Measurements from ENCODE around the gene DDB1. TPM values are rescaled to one million over a fixed set of nuclear protein-coding genes. Genes with fewer than 3 reads are reported as not detected.
A peak's percentile ranks its signal among the peaks of the same experiment; 100 is the strongest.

DDB1 gene
- total RNA-seq (2016; rRNA removed; fragmentation: Illumina TruSeq; extraction: Trizol) (266 and 292 TPM in 2 replicates), polyA plus RNA-seq (2011; rRNA removed) (175 and 217 TPM in 2 replicates), polyA minus RNA-seq (2011; rRNA and poly(A)+ RNA removed; ENCODE audit: low replicate concordance) (584 and 611 TPM in 2 replicates), Bru-seq, nascent RNA (percentile 90 among the genes with signal in this experiment), BruChase-seq, experiment 1, labeled RNA remaining after a 6-hour chase (percentile 96 among the genes with signal in this experiment), BruChase-seq, experiment 2, labeled RNA remaining after a 2-hour chase (percentile 95 among the genes with signal in this experiment)
- 44.8 and 45.1 TPM in 2 replicates for total RNA-seq (2016; cell fraction: cytosol; rRNA removed; fragmentation: Illumina TruSeq; extraction: Trizol; ENCODE audit: low read depth)
- total RNA-seq (2016; cell fraction: insoluble cytoplasmic fraction; rRNA removed; fragmentation: Illumina TruSeq; extraction: Trizol) = 272 and 286 TPM in 2 replicates
- 67.0 and 70.3 TPM in 2 replicates for total RNA-seq (2016; cell fraction: membrane; rRNA removed; fragmentation: Illumina TruSeq; extraction: Trizol)
- 147 and 162 TPM in 2 replicates for total RNA-seq (2016; cell fraction: nucleus; rRNA removed; fragmentation: Illumina TruSeq; extraction: Trizol)
- 205 and 216 TPM in 2 replicates for polyA plus RNA-seq (2011; cell fraction: cytosol; rRNA removed)
- polyA plus RNA-seq (2011; cell fraction: nucleus; rRNA removed) = 144 and 152 TPM in 2 replicates
- polyA plus RNA-seq (2012) = 123 and 153 TPM in 2 replicates
- polyA plus RNA-seq (2016; cell fraction: cytosol; fragmentation: Illumina TruSeq; extraction: Trizol; ENCODE audit: low read depth) = 13.5 and 15.8 TPM in 2 replicates
- polyA plus RNA-seq (2016; cell fraction: insoluble cytoplasmic fraction; fragmentation: Illumina TruSeq; extraction: Trizol; ENCODE audit: low read depth) = 239 and 252 TPM in 2 replicates
- 34.0 and 38.3 TPM in 2 replicates for polyA plus RNA-seq (2016; cell fraction: membrane; fragmentation: Illumina TruSeq; extraction: Trizol; ENCODE audit: low read depth)
- polyA plus RNA-seq (2016; cell fraction: nucleus; fragmentation: Illumina TruSeq; extraction: Trizol; ENCODE audit: insufficient read depth, low read depth) = 168 and 174 TPM in 2 replicates
- 276 and 305 TPM in 2 replicates for polyA minus RNA-seq (2011; cell fraction: cytosol; rRNA and poly(A)+ RNA removed)
- polyA minus RNA-seq (2011; cell fraction: nucleus; rRNA and poly(A)+ RNA removed) = 187 and 203 TPM in 2 replicates
- long read RNA-seq, experiment 1, full-length matches to known transcripts = 46 of 79 reads
- long read RNA-seq, experiment 1, partial matches to known transcripts = 30 of 79 reads
- long read RNA-seq, experiment 1, other reads (novel, unspliced or antisense) = 3 of 79 reads
- long read RNA-seq, experiment 2, full-length matches to known transcripts = 157 of 433 reads
- long read RNA-seq, experiment 2, partial matches to known transcripts = 150 of 433 reads
- long read RNA-seq, experiment 2, other reads (novel, unspliced or antisense) = 126 of 433 reads

DNA sequence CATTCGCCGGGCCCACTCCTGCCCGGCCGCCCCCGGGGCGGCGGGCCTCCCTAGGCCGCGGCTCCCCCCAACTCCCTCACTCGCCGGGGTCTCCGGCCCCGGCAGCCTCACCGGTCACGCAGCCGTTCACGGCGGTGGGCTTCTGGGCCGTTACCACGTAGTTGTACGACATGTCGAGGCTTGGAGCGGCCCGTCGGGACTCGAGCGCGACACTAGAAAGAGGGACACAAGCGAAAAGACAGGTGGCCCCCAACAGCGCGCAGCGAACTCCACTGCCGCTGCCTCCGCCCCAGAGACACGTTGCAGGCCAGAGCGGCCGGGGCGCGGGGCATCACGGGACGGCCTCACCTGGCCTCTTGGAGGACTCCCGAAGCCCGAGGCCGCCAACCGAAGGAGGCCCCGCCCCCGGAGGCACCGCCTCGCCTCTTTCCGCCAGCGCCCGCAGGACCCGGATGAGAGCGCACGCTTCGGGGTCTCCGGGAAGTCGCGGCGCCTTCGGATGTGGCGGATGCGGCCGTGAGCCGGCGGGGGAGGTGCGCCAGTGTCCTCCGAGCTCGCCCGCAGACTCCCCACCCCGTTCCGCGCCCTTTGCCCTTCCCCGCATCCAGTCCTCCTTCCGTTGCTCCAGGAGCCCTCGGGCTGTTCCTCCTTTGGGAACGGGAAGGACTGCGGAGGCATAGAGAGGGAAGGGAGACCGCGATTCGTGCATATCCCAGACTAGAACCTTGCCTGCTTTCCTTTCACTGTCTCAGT lies at the start of gene DDB1, which contains the start of gene TKFC:
Gene DDB1, minus strand, starts transcription at position 309 of the 753 bp plus-strand sequence. Its CDS starts 137 bp downstream, at position 172.
Gene TKFC, plus strand, starts transcription at position 432 of the 753 bp plus-strand sequence. CDS start 1,501 bp downstream, outside the sequence.
- Histone ChIP-seq H3K27me3 (ENCODE audit: control insufficient read depth in 1 of 2, insufficient read depth in 2 of 2, low read length in 2 of 2) (no peaks in the 10 kb centered on the region; a peak in 1 of 5 replicates), H3K4me2 (ENCODE audit: low read depth, low read length) (peak within 1 kb of the TSS; percentile 95), H3K36me3 (replicated peaks in 1 of 2; ENCODE audit: control insufficient read depth in 1 of 2, insufficient read depth in 2 of 2, low read length in 2 of 2) (peaks cover 3 to 29% of the 10 kb centered on the region in 2 experiments; a peak in 4 of 5 replicates), H3K9ac (ENCODE audit: insufficient read depth, low read depth, low read length) (peak within 1 kb of the TSS; percentile 100), H3K4me1 (ENCODE audit: insufficient read depth, low read length) (peaks cover 70% of the 10 kb centered on the region), H3K79me2 (ENCODE audit: insufficient read depth, low read length) (peaks cover 90% of the 10 kb centered on the region), H3K9me3 (ENCODE audit: low read length) (no peaks in the 10 kb centered on the region), H3K4me3 (replicated peaks in 1 of 3; ENCODE audit: insufficient read depth in 1 of 3, low read depth in 2 of 3, low read length in 3 of 3) (peak within 1 kb of the TSS; percentile 95 to 98 (median 96)), H4K20me1 (ENCODE audit: insufficient read depth, low read length) (peaks cover 25% of the 10 kb centered on the region), H3K27ac (ENCODE audit: extremely low read length, insufficient read depth, low read length) (peak within 1 kb of the TSS; percentile 91), H2AFZ (ENCODE audit: low read length) (no peak within 1 kb of the TSS)
- no peak for FAIRE-seq
- ChIA-PET CTCF (ENCODE audit: low intra/inter-chr PET ratio, low total read pairs) (interaction anchor here (1.1 kb wide), 1 partner anchor 53 kb away, joined by 4 read pairs; no protein-coding TSS in a partner anchor), POLR2A (interaction anchor here (0.5 to 4.7 kb wide), 12 partner anchors 8 to 96 kb away, joined by 3 to 146 read pairs (median 15); partner anchors contain the start of genes CPSF7, CYB561A3, SDHAF2 and TMEM138)
- ATAC-seq = peak; percentile 84
- no TSS peak for BruUV-seq (replicated peaks)
- in situ Hi-C loops (cut with HindIII; ENCODE audit: extremely low pct_ligation_motif_present, low pct_unique_long_range_greater_than_20kb) (no loop called here), intact Hi-C loops (cut with micrococcal nuclease; ENCODE audit: unreplicated experiment) (loop anchor here (1.0 to 10.0 kb wide), 2 partner anchors 40 to 78 kb away; no protein-coding TSS in a partner anchor)
- peak; percentile 89 for DNase-seq (ENCODE audit: low spot score)
- 2% methylated on average over 11 of the region's 81 CpGs for WGBS (ENCODE audit: low lambda C conversion rate)
- TF ChIP-seq, protein P1, sequence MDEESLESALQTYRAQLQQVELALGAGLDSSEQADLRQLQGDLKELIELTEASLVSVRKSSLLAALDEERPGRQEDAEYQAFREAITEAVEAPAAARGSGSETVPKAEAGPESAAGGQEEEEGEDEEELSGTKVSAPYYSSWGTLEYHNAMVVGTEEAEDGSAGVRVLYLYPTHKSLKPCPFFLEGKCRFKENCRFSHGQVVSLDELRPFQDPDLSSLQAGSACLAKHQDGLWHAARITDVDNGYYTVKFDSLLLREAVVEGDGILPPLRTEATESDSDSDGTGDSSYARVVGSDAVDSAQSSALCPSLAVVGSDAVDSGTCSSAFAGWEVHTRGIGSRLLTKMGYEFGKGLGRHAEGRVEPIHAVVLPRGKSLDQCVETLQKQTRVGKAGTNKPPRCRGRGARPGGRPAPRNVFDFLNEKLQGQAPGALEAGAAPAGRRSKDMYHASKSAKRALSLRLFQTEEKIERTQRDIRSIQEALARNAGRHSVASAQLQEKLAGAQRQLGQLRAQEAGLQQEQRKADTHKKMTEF (CRISPR knock-in tag; IDR thresholded peaks at IDR 0.05) = peak; percentile 79
- no peak for TF ChIP-seq ZBTB42 (CRISPR knock-in tag; IDR thresholded peaks at IDR 0.05)
- TF ChIP-seq, protein P2, sequence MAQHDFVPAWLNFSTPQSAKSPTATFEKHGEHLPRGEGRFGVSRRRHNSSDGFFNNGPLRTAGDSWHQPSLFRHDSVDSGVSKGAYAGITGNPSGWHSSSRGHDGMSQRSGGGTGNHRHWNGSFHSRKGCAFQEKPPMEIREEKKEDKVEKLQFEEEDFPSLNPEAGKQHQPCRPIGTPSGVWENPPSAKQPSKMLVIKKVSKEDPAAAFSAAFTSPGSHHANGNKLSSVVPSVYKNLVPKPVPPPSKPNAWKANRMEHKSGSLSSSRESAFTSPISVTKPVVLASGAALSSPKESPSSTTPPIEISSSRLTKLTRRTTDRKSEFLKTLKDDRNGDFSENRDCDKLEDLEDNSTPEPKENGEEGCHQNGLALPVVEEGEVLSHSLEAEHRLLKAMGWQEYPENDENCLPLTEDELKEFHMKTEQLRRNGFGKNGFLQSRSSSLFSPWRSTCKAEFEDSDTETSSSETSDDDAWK (CRISPR knock-in tag; IDR thresholded peaks at IDR 0.05) = no peak
- TF ChIP-seq, protein P3, sequence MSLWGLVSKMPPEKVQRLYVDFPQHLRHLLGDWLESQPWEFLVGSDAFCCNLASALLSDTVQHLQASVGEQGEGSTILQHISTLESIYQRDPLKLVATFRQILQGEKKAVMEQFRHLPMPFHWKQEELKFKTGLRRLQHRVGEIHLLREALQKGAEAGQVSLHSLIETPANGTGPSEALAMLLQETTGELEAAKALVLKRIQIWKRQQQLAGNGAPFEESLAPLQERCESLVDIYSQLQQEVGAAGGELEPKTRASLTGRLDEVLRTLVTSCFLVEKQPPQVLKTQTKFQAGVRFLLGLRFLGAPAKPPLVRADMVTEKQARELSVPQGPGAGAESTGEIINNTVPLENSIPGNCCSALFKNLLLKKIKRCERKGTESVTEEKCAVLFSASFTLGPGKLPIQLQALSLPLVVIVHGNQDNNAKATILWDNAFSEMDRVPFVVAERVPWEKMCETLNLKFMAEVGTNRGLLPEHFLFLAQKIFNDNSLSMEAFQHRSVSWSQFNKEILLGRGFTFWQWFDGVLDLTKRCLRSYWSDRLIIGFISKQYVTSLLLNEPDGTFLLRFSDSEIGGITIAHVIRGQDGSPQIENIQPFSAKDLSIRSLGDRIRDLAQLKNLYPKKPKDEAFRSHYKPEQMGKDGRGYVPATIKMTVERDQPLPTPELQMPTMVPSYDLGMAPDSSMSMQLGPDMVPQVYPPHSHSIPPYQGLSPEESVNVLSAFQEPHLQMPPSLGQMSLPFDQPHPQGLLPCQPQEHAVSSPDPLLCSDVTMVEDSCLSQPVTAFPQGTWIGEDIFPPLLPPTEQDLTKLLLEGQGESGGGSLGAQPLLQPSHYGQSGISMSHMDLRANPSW (CRISPR knock-in tag; IDR thresholded peaks at IDR 0.05; ENCODE audit: borderline replicate concordance) = 0 out of 2 replicates have a peak, but pooled peaks have one; percentile 54
- TF ChIP-seq, protein P4, sequence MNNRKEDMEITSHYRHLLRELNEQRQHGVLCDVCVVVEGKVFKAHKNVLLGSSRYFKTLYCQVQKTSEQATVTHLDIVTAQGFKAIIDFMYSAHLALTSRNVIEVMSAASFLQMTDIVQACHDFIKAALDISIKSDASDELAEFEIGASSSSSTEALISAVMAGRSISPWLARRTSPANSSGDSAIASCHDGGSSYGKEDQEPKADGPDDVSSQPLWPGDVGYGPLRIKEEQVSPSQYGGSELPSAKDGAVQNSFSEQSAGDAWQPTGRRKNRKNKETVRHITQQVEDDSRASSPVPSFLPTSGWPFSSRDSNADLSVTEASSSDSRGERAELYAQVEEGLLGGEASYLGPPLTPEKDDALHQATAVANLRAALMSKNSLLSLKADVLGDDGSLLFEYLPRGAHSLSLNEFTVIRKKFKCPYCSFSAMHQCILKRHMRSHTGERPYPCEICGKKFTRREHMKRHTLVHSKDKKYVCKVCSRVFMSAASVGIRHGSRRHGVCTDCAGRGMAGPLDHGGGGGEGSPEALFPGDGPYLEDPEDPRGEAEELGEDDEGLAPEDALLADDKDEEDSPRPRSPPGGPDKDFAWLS (CRISPR knock-in tag; IDR thresholded peaks at IDR 0.05; ENCODE audit: borderline replicate concordance) = no peak
- TF ChIP-seq IKZF4 (CRISPR knock-in tag; IDR thresholded peaks at IDR 0.05; ENCODE audit: borderline replicate concordance, low read depth, not compliant biosample characterization) = peak; percentile 51
- no peak for TF ChIP-seq JUN (CRISPR knock-in tag; IDR thresholded peaks at IDR 0.05)
